HEK293 (cell line): ENCODE data around the gene CRX.
"Not testable (repeated sequence)": the region's sequence is repeated elsewhere in the genome, so short reads cannot be mapped to it uniquely, and the experiment has no call there.

Experiments used
- ZEB2 ChIP-seq: fragments of 450-650 bp; formaldehyde crosslinking; IDR thresholded peaks from 2 replicates; pipeline ENCODE4 v1.5.1; 2016; ENCODE audit warnings: missing biosample characterization, missing genetic modification characterization
- ZSCAN30 ChIP-seq: fragments of 450-650 bp; IDR thresholded peaks from 2 replicates; pipeline ENCODE4 v1.5.1; 2018; ENCODE audit warnings: missing biosample characterization, mild to moderate bottlenecking, missing genetic modification characterization, moderate library complexity
- TF ChIP-seq, protein P1 (sequence below): fragments of 450-650 bp; formaldehyde crosslinking; IDR thresholded peaks from 2 replicates; pipeline ENCODE4 v1.5.1; 2016; ENCODE audit warnings: missing biosample characterization, missing genetic modification characterization
- TF ChIP-seq, protein P2 (sequence below): fragments of 450-650 bp; formaldehyde crosslinking; IDR thresholded peaks from 2 replicates; pipeline ENCODE4 v1.5.1; 2016; ENCODE audit warnings: missing biosample characterization, missing genetic modification characterization, low read depth

DNA sequence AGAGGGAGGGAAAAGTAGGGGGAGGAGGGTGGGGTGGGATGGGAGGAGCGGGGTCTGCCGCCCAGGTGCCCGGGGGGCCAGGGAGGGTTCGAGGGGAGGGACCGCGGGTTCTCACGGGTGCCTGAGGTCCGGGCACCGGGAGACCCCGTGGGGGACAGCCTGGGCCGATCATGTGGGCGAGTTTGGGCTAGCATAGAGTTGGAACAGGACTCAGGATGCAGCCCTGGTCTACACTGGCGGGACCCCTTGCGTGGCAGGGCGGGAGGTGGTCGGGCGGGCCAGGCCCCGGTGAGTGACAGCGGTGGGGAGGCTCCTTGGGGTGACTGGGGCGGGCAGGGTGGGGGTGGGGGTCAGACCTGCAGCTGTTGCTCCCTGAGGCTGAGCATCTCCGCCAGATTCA lies 18.6 kb upstream of the CRX start:
- TF ChIP-seq, protein P1, sequence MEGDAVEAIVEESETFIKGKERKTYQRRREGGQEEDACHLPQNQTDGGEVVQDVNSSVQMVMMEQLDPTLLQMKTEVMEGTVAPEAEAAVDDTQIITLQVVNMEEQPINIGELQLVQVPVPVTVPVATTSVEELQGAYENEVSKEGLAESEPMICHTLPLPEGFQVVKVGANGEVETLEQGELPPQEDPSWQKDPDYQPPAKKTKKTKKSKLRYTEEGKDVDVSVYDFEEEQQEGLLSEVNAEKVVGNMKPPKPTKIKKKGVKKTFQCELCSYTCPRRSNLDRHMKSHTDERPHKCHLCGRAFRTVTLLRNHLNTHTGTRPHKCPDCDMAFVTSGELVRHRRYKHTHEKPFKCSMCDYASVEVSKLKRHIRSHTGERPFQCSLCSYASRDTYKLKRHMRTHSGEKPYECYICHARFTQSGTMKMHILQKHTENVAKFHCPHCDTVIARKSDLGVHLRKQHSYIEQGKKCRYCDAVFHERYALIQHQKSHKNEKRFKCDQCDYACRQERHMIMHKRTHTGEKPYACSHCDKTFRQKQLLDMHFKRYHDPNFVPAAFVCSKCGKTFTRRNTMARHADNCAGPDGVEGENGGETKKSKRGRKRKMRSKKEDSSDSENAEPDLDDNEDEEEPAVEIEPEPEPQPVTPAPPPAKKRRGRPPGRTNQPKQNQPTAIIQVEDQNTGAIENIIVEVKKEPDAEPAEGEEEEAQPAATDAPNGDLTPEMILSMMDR (tag by site-specific recombination) = not testable (repeated sequence)
- not testable (repeated sequence) for TF ChIP-seq ZEB2, ZSCAN30 (tag by site-specific recombination)
- TF ChIP-seq, protein P2, sequence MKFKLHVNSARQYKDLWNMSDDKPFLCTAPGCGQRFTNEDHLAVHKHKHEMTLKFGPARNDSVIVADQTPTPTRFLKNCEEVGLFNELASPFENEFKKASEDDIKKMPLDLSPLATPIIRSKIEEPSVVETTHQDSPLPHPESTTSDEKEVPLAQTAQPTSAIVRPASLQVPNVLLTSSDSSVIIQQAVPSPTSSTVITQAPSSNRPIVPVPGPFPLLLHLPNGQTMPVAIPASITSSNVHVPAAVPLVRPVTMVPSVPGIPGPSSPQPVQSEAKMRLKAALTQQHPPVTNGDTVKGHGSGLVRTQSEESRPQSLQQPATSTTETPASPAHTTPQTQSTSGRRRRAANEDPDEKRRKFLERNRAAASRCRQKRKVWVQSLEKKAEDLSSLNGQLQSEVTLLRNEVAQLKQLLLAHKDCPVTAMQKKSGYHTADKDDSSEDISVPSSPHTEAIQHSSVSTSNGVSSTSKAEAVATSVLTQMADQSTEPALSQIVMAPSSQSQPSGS (tag by site-specific recombination) = not testable (repeated sequence)
